ENCODE results near the gene DCP1A. TPM values are rescaled to one million over a fixed set of nuclear protein-coding genes. Genes with fewer than 3 reads are reported as not detected.

Gene DCP1A
- total RNA-seq, 2 experiments from 2014 or later, result 23.8 to 25.0 TPM

- H3K9me3 Mint-ChIP-seq, result no peaks in the 10 kb centered on the region
- peaks cover 16% of the 10 kb centered on the region for H3K36me3 Mint-ChIP-seq (ENCODE audit: low read depth)
- no peak for DNase-seq
- CTCF ChIA-PET, result no interaction called here
- H3K27ac Mint-ChIP-seq, result no peak overlapping the region
- peaks cover 4% of the 10 kb centered on the region for H3K4me1 Mint-ChIP-seq (ENCODE audit: low read depth)
- intact Hi-C loops (cut with micrococcal nuclease), result no loop called here
- no peaks in the 10 kb centered on the region for H3K27me3 Mint-ChIP-seq (ENCODE audit: low read depth)
- no peak overlapping the region for H3K4me3 Mint-ChIP-seq
Observed at GRCh38 chr3:53238886-53239285, 108.5 kb downstream of the DCP1A start.

DNA sequence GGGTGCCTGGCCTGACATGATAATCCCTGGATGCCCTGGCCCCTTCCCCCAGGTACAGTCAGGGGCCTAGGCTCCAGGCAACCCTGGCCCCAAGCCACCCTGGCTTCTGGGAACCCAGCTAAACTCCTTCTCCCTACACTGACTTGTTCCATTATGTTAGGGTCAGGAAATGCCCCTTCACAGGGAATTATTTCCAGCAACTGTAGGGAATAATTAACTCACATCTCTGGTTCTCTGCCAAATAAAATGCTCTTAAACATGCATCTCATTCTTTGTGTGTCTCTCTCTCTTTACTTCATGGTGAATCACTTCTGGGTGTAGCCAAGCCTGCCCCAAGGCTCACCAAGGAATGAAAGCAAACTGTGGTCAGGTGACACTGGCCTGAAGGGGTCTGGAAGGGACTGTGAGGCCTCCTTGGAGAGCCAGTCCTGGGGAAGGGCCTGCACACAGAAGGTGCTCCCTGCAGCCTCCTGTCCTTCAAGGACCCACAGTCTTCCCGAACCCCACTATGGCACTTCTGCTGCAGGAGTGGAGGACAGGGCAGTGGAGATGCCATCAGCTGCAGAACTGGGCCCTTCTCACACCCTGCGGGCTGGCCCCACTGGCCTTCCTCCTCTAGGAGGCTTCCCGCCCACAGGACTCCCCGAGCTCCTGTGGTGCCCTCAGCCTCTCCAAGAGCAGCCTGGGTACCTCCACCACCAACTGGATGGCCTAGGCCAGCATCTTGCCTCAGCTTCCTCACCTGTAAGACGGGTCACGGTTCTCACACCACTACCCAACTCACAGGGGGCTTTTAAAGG is 109.1 kb downstream of the DCP1A start:
- CTCF ChIA-PET, result no interaction called here

DNA sequence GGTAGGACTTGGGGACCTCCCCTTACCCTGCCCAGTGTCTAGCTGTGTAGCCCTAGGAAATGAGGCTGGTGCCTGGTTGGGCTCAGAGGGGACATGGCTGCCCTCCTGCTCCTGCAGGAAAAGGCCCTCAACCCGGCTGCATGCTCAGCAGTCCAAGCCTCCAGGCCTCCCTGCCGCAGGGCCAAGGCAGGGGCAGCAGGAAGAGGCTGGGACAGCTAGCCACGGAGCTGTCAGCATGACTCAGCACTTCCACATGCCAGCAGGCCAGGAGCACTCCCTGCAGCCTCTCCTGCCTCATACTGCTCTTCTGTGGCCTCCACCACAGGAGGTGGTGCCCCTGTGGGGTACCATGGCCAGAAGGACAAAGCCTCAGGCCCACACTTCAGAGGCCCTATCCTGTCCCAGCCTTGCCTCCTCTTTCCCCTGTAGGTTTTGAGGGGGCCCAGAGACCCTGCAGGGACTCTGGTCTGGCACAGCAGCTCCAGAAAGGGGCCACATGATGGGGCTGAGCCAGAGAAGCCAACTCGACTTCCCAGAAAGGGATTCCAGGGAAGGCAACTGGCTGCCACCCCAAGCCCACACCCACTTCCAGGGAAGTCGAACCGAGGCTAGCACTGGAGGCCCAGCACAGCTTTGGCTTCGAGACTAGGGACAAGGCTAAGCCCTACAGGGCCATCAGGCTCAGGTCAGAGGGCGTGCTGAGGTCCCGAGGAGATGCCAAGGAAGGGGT is 111.1 kb downstream of the DCP1A start:
- intact Hi-C loops (cut with micrococcal nuclease), result no loop called here
- Mint-ChIP-seq H3K4me3 (no peak overlapping the region), H3K9me3 (no peaks in the 10 kb centered on the region), H3K4me1 (ENCODE audit: low read depth) (no peaks in the 10 kb centered on the region), H3K36me3 (ENCODE audit: low read depth) (peaks cover 19% of the 10 kb centered on the region), H3K27me3 (ENCODE audit: low read depth) (no peaks in the 10 kb centered on the region), H3K27ac (peak overlapping the region; percentile 53)
- CTCF ChIA-PET, result interaction anchor here (1.0 kb wide), 1 partner anchor 11 kb away, joined by 3 read pairs; no protein-coding TSS in a partner anchor
- no peak for DNase-seq

More for the DNA sequence above, 109.1 kb downstream of the DCP1A start:
- intact Hi-C loops (cut with micrococcal nuclease), result no loop called here
- H3K27ac Mint-ChIP-seq, result no peak overlapping the region
- DNase-seq, result no peak
- peaks cover 18% of the 10 kb centered on the region for H3K36me3 Mint-ChIP-seq (ENCODE audit: low read depth)
- H3K27me3 Mint-ChIP-seq (ENCODE audit: low read depth), result no peaks in the 10 kb centered on the region
- H3K4me3 Mint-ChIP-seq, result no peak overlapping the region
- no peaks in the 10 kb centered on the region for H3K4me1 Mint-ChIP-seq (ENCODE audit: low read depth)
- no peaks in the 10 kb centered on the region for H3K9me3 Mint-ChIP-seq

DNA sequence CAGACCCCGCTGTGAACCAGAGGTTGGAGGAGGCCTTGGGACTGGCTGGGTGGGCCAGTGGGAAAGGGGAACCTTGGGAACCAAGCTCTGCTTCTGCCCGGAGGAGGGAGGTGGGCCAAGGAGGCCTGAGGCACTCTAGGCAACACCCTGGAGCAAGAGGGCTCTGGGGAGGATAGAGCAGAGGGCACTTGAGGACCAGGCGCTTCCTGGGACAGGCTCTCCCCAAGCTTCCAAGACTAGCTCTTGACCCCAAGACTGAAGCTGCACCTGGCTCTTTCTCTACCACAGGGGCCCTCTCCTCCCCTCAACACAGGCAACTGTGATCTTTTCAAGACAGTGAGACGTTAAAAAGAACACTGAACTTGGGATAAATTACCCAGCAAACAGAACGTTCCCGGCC is 111.8 kb downstream of the DCP1A start:
- intact Hi-C loops (cut with micrococcal nuclease), result no loop called here
- no peaks in the 10 kb centered on the region for H3K9me3 Mint-ChIP-seq
- CTCF ChIA-PET, result interaction anchor here (1.3 to 1.8 kb wide), 2 partner anchors 14 to 16 kb away, joined by 3 to 6 read pairs; no protein-coding TSS in a partner anchor
- no peaks in the 10 kb centered on the region for H3K4me1 Mint-ChIP-seq (ENCODE audit: low read depth)
- no peak overlapping the region for H3K4me3 Mint-ChIP-seq
- DNase-seq, result no peak
- no peaks in the 10 kb centered on the region for H3K27me3 Mint-ChIP-seq (ENCODE audit: low read depth)
- H3K36me3 Mint-ChIP-seq (ENCODE audit: low read depth), result peaks cover 17% of the 10 kb centered on the region
- H3K27ac Mint-ChIP-seq, result peak overlapping the region; percentile 46

DNA sequence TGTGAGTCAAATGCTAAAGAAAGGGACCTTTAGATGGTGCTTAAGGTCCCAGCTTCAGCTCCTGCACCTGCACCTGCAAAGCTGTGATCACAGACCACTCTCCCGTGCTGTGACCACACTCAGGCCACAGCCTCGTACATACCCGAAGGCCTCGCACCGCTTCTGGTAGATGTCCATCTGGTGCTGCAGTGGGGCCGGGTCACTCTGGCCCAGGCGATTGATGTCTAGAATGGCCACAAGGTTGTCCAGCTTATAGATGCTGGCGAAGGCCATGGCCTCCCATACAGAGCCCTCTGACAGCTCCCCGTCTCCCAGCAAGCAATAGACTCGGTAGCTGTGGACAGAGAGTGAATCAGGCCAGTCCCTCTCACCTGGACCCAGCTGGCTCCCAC is 112.5 kb downstream of the DCP1A start:
- CTCF ChIA-PET, result interaction anchor here (1.3 to 1.8 kb wide), 2 partner anchors 13 to 15 kb away, joined by 3 to 6 read pairs; no protein-coding TSS in a partner anchor
- DNase-seq, result no peak

DNA sequence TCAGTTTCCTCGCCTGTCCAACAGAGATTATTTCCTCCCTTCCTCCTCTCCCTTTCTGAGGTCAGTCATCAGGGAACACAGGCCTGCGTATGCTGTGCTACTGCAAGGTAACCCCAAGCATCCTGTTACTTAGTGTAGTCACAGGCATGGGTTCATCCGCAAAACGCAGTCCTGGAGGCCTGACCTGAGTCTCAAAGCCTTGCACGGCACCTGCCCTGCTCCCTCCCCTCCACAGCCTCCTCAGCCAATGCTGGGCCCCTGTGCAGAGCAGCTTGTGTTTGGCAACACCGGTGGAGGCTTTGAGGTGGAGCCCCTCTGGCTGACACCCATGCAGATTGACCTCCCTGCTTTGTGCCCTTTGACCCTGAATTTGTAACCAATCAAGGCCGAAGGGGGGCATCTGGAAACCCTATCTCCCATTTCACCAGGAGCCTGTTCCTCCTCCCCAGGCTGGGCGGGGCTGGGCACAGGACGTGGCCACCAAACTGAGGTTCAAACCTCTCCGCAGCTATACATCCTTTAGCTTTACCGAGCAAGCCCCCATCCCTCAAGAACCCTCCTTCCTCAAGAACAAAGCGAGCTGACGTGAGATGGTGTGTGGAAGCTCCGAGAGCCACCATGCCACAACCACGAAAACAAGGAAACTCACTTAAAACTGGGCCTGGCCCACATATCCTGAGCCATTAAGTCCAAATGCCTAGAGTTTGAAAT is 113.1 kb downstream of the DCP1A start:
- H3K27ac Mint-ChIP-seq, result no peak overlapping the region
- intact Hi-C loops (cut with micrococcal nuclease), result no loop called here
- peaks cover 16% of the 10 kb centered on the region for H3K36me3 Mint-ChIP-seq (ENCODE audit: low read depth)

More for the DNA sequence above, 112.5 kb downstream of the DCP1A start:
- H3K27ac Mint-ChIP-seq, result no peak overlapping the region
- no peaks in the 10 kb centered on the region for H3K9me3 Mint-ChIP-seq
- H3K36me3 Mint-ChIP-seq (ENCODE audit: low read depth), result peaks cover 19% of the 10 kb centered on the region
- no peaks in the 10 kb centered on the region for H3K27me3 Mint-ChIP-seq (ENCODE audit: low read depth)
- no peaks in the 10 kb centered on the region for H3K4me1 Mint-ChIP-seq (ENCODE audit: low read depth)
- intact Hi-C loops (cut with micrococcal nuclease), result no loop called here
- H3K4me3 Mint-ChIP-seq, result no peak overlapping the region

More for the DNA sequence above, 113.1 kb downstream of the DCP1A start:
- DNase-seq, result no peak
- CTCF ChIA-PET, result interaction anchor here (1.1 to 1.8 kb wide), 3 partner anchors 13 to 15 kb away, joined by 3 to 6 read pairs (median 5); no protein-coding TSS in a partner anchor
- no peak overlapping the region for H3K4me3 Mint-ChIP-seq
- H3K9me3 Mint-ChIP-seq, result no peaks in the 10 kb centered on the region
- no peaks in the 10 kb centered on the region for H3K4me1 Mint-ChIP-seq (ENCODE audit: low read depth)
- H3K27me3 Mint-ChIP-seq (ENCODE audit: low read depth), result no peaks in the 10 kb centered on the region

Other genes starting within 250 kb of the DCP1A start
- 10 to 100 TPM; 29.9 to 31.7 TPM for gene RFT1, start 217.1 kb downstream of the DCP1A start, total RNA-seq
- gene PRKCD, start 186.3 kb downstream of the DCP1A start, total RNA-seq, result 10 to 100 TPM in 1 of 2 experiments, 1 to 10 TPM in 1; 9.1 to 10.2 TPM
- 100 to 1,000 TPM; 316 to 322 TPM for gene TKT, start 91.5 kb downstream of the DCP1A start, total RNA-seq
- gene CACNA1D, start 147.1 kb upstream of the DCP1A start, total RNA-seq, result not detected

Data from activated naive CD4-positive, alpha-beta T cell treated with anti-CD3 and anti-CD28 coated beads for 36 hours (primary cell).